IMR-90 (cell line): ENCODE results near the gene HNF1B. TPM values are rescaled to one million over a fixed set of nuclear protein-coding genes. Genes with fewer than 3 reads are reported as not detected.

Experiments
- ATAC-seq: fragments of 200-7000 bp; cut with Tn5 transposase; 2 replicates; pipeline ENCODE4 v1.9.1; 2020; ENCODE audit warnings: low read depth, mild to moderate bottlenecking, moderate library complexity
- BruUV-seq: library from RNA; stranded (reverse); fragments of 400-500 nt; replicated peaks from 2 replicates; lab custom pipeline; 2021; lab: Mats Ljungman, UMichigan
- CTCF ChIA-PET: fragments of 300-600 bp; formaldehyde crosslinking; extraction: SDS; loops from one replicate; lab custom pipeline; 2021; ENCODE audit warnings: antibody characterized with exemption; lab: Yijun Ruan, JAX
- POLR2A ChIA-PET: fragments of 300-600 bp; sonication (Branson Sonifier 250); formaldehyde crosslinking; loops from one replicate; lab custom pipeline; 2022; ENCODE audit warnings: antibody characterized with exemption; ENCODE audit not compliant: unreplicated experiment; lab: Charles Lee
- DNase-seq: peaks from one replicate; pipeline ENCODE4 v3.0.0; 2013
- H2AFZ ChIP-seq: replicated peaks from 2 replicates; pipeline ENCODE3; 2013; ENCODE audit warnings: low read length, mild to moderate bottlenecking; ENCODE audit not compliant: poor library complexity
- H2AK5ac ChIP-seq: 2 replicates; pipeline ENCODE4 v1.6.1; 2013; ENCODE audit warnings: low read depth, low read length, inconsistent platforms
- H2AK9ac ChIP-seq: replicated peaks from 2 replicates; pipeline ENCODE3; 2013; ENCODE audit warnings: mild to moderate bottlenecking, low read depth, low read length, moderate library complexity; ENCODE audit not compliant: poor library complexity
- H2BK120ac ChIP-seq: 2 replicates; pipeline ENCODE4 v1.6.1; 2013; ENCODE audit warnings: low read depth, low read length, inconsistent platforms
- H2BK15ac ChIP-seq: 3 replicates; pipeline ENCODE4 v1.6.1; 2013; ENCODE audit warnings: low read depth, low read length, inconsistent platforms
- H2BK20ac ChIP-seq: 2 replicates; pipeline ENCODE4 v1.6.1; 2013; ENCODE audit warnings: low read depth, mild to moderate bottlenecking, inconsistent platforms, low read length, moderate library complexity
- H2BK5ac ChIP-seq: 2 replicates; pipeline ENCODE4 v1.6.1; 2013; ENCODE audit warnings: mild to moderate bottlenecking, low read depth, low read length, inconsistent platforms; ENCODE audit not compliant: poor library complexity, severe bottlenecking
- H3K14ac ChIP-seq: replicated peaks from 2 replicates; pipeline ENCODE4 v1.6.1; 2013; ENCODE audit warnings: low read depth, low read length, inconsistent platforms
- H3K18ac ChIP-seq: 2 replicates; pipeline ENCODE4 v1.6.1; 2013; ENCODE audit warnings: low read depth, low read length, control low read depth
- H3K23ac ChIP-seq: 2 replicates; pipeline ENCODE4 v1.6.1; 2013; ENCODE audit warnings: low read depth, low read length, inconsistent platforms
- H3K27ac ChIP-seq: 2 replicates; pipeline ENCODE4 v1.5.1; 2013; ENCODE audit warnings: mild to moderate bottlenecking, control low read depth, low read length; ENCODE audit not compliant: insufficient read depth
- H3K27me3 ChIP-seq: 2 replicates; pipeline ENCODE4 v1.6.1; 2013; ENCODE audit warnings: low read length; ENCODE audit not compliant: control insufficient read depth, insufficient read depth
- H3K36me3 ChIP-seq: 2 replicates; pipeline ENCODE4 v1.6.1; 2013; ENCODE audit warnings: low read length, mixed read lengths; ENCODE audit not compliant: control insufficient read depth, insufficient read depth
- H3K4ac ChIP-seq: 2 replicates; pipeline ENCODE4 v1.6.1; 2013; ENCODE audit warnings: low read depth, low read length, inconsistent platforms
- H3K4me1 ChIP-seq: 2 replicates; pipeline ENCODE4 v1.6.1; 2013; ENCODE audit warnings: low read length, mixed read lengths; ENCODE audit not compliant: control insufficient read depth, insufficient read depth
- H3K4me2 ChIP-seq: 2 replicates; pipeline ENCODE4 v1.6.1; 2013; ENCODE audit warnings: low read depth, mild to moderate bottlenecking, control low read depth, low read length, moderate library complexity
- H3K4me3 ChIP-seq: 2 replicates; pipeline ENCODE4 v1.5.1; 2013; ENCODE audit warnings: low read depth, mild to moderate bottlenecking, control low read depth, low read length, moderate library complexity; ENCODE audit not compliant: insufficient read depth
- H3K56ac ChIP-seq: 2 replicates; pipeline ENCODE4 v1.6.1; 2013; ENCODE audit warnings: low read length, inconsistent platforms; ENCODE audit not compliant: insufficient read depth; ENCODE audit errors: extremely low read depth
- H3K79me1 ChIP-seq, 2 experiments: 2 replicates each; pipeline ENCODE4 v1.6.1; 2013; ENCODE audit warnings: low read length in 2 of 2, inconsistent platforms in 1 of 2, low read depth in 1 of 2
- H3K9ac ChIP-seq: 2 replicates; pipeline ENCODE4 v1.6.1; 2013; ENCODE audit warnings: low read depth, low read length, control low read depth
- H3K9me1 ChIP-seq: 2 replicates; pipeline ENCODE4 v1.6.1; 2013; ENCODE audit warnings: low read length, inconsistent platforms; ENCODE audit not compliant: insufficient read depth
- H3K9me3 ChIP-seq: 2 replicates; pipeline ENCODE4 v1.6.1; 2013; ENCODE audit warnings: low read length; ENCODE audit not compliant: control insufficient read depth, insufficient read depth
- H4K20me1 ChIP-seq: 2 replicates; pipeline ENCODE4 v1.6.1; 2013; ENCODE audit warnings: low read length, inconsistent platforms; ENCODE audit not compliant: insufficient read depth
- H4K5ac ChIP-seq: 2 replicates; pipeline ENCODE4 v1.6.1; 2013; ENCODE audit warnings: mild to moderate bottlenecking, low read depth, low read length, control low read depth
- H4K8ac ChIP-seq, 2 experiments: 2 replicates each; pipeline ENCODE4 v1.6.1; 2013; ENCODE audit warnings: low read depth in 2 of 2, low read length in 2 of 2, control low read depth in 1 of 2, inconsistent platforms in 1 of 2
- H4K91ac ChIP-seq: 2 replicates; pipeline ENCODE4 v1.6.1; 2013; ENCODE audit warnings: low read depth, low read length, inconsistent platforms; ENCODE audit not compliant: insufficient read depth
- BHLHE40 ChIP-seq: fragments of 150-350 bp; IDR thresholded peaks from 2 replicates; pipeline ENCODE4 v1.6.1; 2016; ENCODE audit warnings: mild to moderate bottlenecking, low read depth, low read length
- CEBPB ChIP-seq: IDR thresholded peaks from 2 replicates; pipeline ENCODE4 v1.6.1; 2012; ENCODE audit warnings: low read depth, low read length, improper control_type of control experiment
- CHD1 ChIP-seq: IDR thresholded peaks from 2 replicates; pipeline ENCODE4 v1.6.1; 2012; ENCODE audit warnings: low read depth, low read length, improper control_type of control experiment
- MAFK ChIP-seq: IDR thresholded peaks from 2 replicates; pipeline ENCODE4 v1.6.1; 2012; ENCODE audit warnings: low read depth, low read length, improper control_type of control experiment
- MAZ ChIP-seq: IDR thresholded peaks from 2 replicates; pipeline ENCODE4 v1.6.1; 2012; ENCODE audit warnings: low read depth, mild to moderate bottlenecking, low read length, improper control_type of control experiment, moderate library complexity, borderline replicate concordance
- MXI1 ChIP-seq: IDR thresholded peaks from 2 replicates; pipeline ENCODE4 v1.6.1; 2012; ENCODE audit warnings: low read depth, mild to moderate bottlenecking, low read length, moderate library complexity, borderline replicate concordance
- NFE2L2 ChIP-seq: fragments of 150-350 bp; IDR thresholded peaks from 2 replicates; pipeline ENCODE4 v1.6.1; 2016; ENCODE audit warnings: low read depth, mild to moderate bottlenecking, low read length
- POLR2A ChIP-seq: IDR thresholded peaks from 2 replicates; pipeline ENCODE4 v1.6.1; 2012; ENCODE audit warnings: mild to moderate bottlenecking, low read depth, low read length
- RAD21 ChIP-seq: IDR thresholded peaks from 2 replicates; pipeline ENCODE4 v1.6.1; 2012; ENCODE audit warnings: low read length, improper control_type of control experiment
- SMC3 ChIP-seq: fragments of 150-350 bp; IDR thresholded peaks from 2 replicates; pipeline ENCODE4 v1.6.1; 2016; ENCODE audit warnings: low read depth, mild to moderate bottlenecking, antibody characterized with exemption, low read length, moderate library complexity
- WGBS, 2 experiments: methylation state at CpG; one replicate each; pipeline versions ENCODE4 v1.1.5 to v1.1.7; 2013; ENCODE audit warnings: missing lambda C conversion rate in 2 of 2; ENCODE audit not compliant: insufficient read length in 1 of 2; ENCODE audit errors: extremely low coverage in 2 of 2; 5-methylcytosine and 5-hydroxymethylcytosine counted together
- dilution Hi-C: fragments of 300-500 bp; cut with HindIII; formaldehyde crosslinking; loops from one replicate; pipeline ENCODE4 v1.14.3; 2018; ENCODE audit warnings: low sequenced_read_pairs; ENCODE audit not compliant: unreplicated experiment
- in situ Hi-C: fragments of 300-500 bp; cut with MboI; formaldehyde crosslinking; loops from 3 replicates; pipeline ENCODE4 v1.14.3; 2019; ENCODE audit warnings: low sequenced_read_pairs, inconsistent platforms, mixed read lengths
- intact Hi-C: fragments of 100-400 bp; cut with micrococcal nuclease; formaldehyde crosslinking; loops from 2 replicates; pipeline ENCODE4 v1.10.0; 2022
- polyA plus RNA-seq, 3 experiments: library from polyadenylated mRNA; depleted of rRNA; stranded (reverse); fragments of >200 nt; gene quantifications; 2 replicates each; pipeline ENCODE4 v1.2.3, GENCODE V29; 2012; ENCODE audit warnings: low replicate concordance in 1 of 3
- total RNA-seq: library from RNA; depleted of rRNA; stranded (reverse); fragments of >200 nt; gene quantifications from 2 replicates; pipeline ENCODE4 v1.2.3, GENCODE V29; 2012
- TF ChIP-seq, protein P1 (sequence below): fragments of 150-350 bp; IDR thresholded peaks from 2 replicates; pipeline ENCODE4 v1.6.1; 2016; ENCODE audit warnings: low read depth, mild to moderate bottlenecking, low read length, moderate library complexity, borderline replicate concordance
- TF ChIP-seq, protein P2 (sequence below): fragments of 150-350 bp; IDR thresholded peaks from 2 replicates; pipeline ENCODE4 v1.6.1; 2017; ENCODE audit warnings: mild to moderate bottlenecking, antibody characterized with exemption, low read length, low read depth
- TF ChIP-seq, protein P3 (sequence below): conservative IDR thresholded peaks from 2 replicates; pipeline ENCODE4 v1.5.1; 2012; ENCODE audit warnings: mild to moderate bottlenecking, low read depth, low read length, improper control_type of control experiment

HNF1B gene
- total and polyA plus RNA-seq, 2 of the 4 experiments (the other 2 are of a cell fraction) = not detected

DNA sequence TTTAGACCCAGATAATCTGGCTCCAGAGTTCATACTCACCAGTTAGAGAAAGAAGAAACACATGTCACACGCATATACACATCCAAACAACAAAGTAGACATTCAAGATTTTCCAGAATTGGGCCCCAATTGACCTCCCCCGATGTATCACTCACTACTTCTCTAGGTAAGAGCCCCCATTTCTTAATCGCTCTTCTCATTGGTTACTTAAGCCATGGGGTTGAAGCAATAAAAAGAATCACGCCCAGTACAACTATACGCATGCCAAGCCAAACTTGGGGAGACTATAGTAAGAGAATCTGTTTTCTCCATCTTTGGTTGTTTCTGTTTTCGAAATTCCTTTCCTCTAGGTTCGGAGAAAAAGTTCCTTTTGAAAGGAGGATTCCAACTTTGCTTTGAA lies 102.2 kb downstream of the HNF1B start:
- H2BK15ac ChIP-seq = no peak overlapping the region; the same call in 2 of the 3 replicates
- peak overlapping the region; percentile 81; the same call in 1 of the 2 replicates for H2BK120ac ChIP-seq
- dilution Hi-C loops = no loop called here
- intact Hi-C loops = no loop called here
- in situ Hi-C loops = loop anchor here (25.0 kb wide), 1 partner anchor 645 kb away; the partner anchor contains the start of gene MRPL45
- peak overlapping the region; percentile 94 for H3K14ac ChIP-seq
- H3K23ac ChIP-seq = peak overlapping the region; percentile 92
- H2BK5ac ChIP-seq = peak overlapping the region; percentile 71
- no peaks in the 10 kb centered on the region for H3K9me3 ChIP-seq
- peaks cover 4% of the 10 kb centered on the region; the same call in 1 of the 2 replicates for H4K20me1 ChIP-seq
- CTCF ChIA-PET = no interaction called here
- H3K4me2 ChIP-seq = peak overlapping the region; percentile 89
- POLR2A ChIA-PET = no interaction called here
- H3K4me3 ChIP-seq = peak overlapping the region; percentile 80
- TSS peak; percentile 33 for BruUV-seq
- peak overlapping the region; percentile 46 for H4K5ac ChIP-seq
- H2AK5ac ChIP-seq = peak overlapping the region; percentile 13; the same call in 1 of the 2 replicates
- WGBS, 2 experiments = no CpG with 5 or more reads among the region's 7 CpGs
- peaks cover 1% of the 10 kb centered on the region; the same call in 1 of the 2 replicates for H3K4me1 ChIP-seq
- H3K36me3 ChIP-seq = peaks cover 7% of the 10 kb centered on the region
- TF ChIP-seq, protein P1, sequence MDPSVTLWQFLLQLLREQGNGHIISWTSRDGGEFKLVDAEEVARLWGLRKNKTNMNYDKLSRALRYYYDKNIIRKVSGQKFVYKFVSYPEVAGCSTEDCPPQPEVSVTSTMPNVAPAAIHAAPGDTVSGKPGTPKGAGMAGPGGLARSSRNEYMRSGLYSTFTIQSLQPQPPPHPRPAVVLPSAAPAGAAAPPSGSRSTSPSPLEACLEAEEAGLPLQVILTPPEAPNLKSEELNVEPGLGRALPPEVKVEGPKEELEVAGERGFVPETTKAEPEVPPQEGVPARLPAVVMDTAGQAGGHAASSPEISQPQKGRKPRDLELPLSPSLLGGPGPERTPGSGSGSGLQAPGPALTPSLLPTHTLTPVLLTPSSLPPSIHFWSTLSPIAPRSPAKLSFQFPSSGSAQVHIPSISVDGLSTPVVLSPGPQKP = no peak
- TF ChIP-seq MXI1 (no peak), NFE2L2 (no peak), POLR2A (no peak), CEBPB (no peak), BHLHE40 (no peak), MAZ (no peak), RAD21 (no peak), CHD1 (no peak), SMC3 (no peak), MAFK (no peak)
- TF ChIP-seq, protein P2, sequence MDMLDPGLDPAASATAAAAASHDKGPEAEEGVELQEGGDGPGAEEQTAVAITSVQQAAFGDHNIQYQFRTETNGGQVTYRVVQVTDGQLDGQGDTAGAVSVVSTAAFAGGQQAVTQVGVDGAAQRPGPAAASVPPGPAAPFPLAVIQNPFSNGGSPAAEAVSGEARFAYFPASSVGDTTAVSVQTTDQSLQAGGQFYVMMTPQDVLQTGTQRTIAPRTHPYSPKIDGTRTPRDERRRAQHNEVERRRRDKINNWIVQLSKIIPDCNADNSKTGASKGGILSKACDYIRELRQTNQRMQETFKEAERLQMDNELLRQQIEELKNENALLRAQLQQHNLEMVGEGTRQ = no peak
- TF ChIP-seq, protein P3, sequence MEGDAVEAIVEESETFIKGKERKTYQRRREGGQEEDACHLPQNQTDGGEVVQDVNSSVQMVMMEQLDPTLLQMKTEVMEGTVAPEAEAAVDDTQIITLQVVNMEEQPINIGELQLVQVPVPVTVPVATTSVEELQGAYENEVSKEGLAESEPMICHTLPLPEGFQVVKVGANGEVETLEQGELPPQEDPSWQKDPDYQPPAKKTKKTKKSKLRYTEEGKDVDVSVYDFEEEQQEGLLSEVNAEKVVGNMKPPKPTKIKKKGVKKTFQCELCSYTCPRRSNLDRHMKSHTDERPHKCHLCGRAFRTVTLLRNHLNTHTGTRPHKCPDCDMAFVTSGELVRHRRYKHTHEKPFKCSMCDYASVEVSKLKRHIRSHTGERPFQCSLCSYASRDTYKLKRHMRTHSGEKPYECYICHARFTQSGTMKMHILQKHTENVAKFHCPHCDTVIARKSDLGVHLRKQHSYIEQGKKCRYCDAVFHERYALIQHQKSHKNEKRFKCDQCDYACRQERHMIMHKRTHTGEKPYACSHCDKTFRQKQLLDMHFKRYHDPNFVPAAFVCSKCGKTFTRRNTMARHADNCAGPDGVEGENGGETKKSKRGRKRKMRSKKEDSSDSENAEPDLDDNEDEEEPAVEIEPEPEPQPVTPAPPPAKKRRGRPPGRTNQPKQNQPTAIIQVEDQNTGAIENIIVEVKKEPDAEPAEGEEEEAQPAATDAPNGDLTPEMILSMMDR = no peak
- ATAC-seq = peak; percentile 56
- H2AK9ac ChIP-seq = peak overlapping the region; percentile 83
- no peaks in the 10 kb centered on the region; the same call in 1 of the 2 replicates for H3K9me1 ChIP-seq
- peak overlapping the region; percentile 59 to 84 for H4K8ac ChIP-seq
- H2BK20ac ChIP-seq = no peak overlapping the region
- H4K91ac ChIP-seq = peak overlapping the region; percentile 82
- peak overlapping the region; percentile 95 for H3K9ac ChIP-seq
- peak; percentile 31 for DNase-seq
- H3K27me3 ChIP-seq = no peaks in the 10 kb centered on the region
- peak overlapping the region; percentile 95 for H2AFZ ChIP-seq
- H3K56ac ChIP-seq = peak overlapping the region; percentile 88
- peak overlapping the region; percentile 63; the same call in 1 of the 2 replicates for H3K18ac ChIP-seq
- peaks cover 6 to 41% of the 10 kb centered on the region in 2 experiments; a peak in 2 of 4 replicates for H3K79me1 ChIP-seq
- H3K4ac ChIP-seq = peak overlapping the region; percentile 87
- H3K27ac ChIP-seq = peak overlapping the region; percentile 94
